Measurements from ENCODE around the gene SIL1. TPM values are rescaled to one million over a fixed set of nuclear protein-coding genes. Genes with fewer than 3 reads are reported as not detected.
"Not testable (repeated sequence)": the region's sequence is repeated elsewhere in the genome, so short reads cannot be mapped to it uniquely, and the experiment has no call there.

The SIL1 gene
- 26.4 TPM for polyA plus RNA-seq (2012; ENCODE audit: missing spikeins)

DNA sequence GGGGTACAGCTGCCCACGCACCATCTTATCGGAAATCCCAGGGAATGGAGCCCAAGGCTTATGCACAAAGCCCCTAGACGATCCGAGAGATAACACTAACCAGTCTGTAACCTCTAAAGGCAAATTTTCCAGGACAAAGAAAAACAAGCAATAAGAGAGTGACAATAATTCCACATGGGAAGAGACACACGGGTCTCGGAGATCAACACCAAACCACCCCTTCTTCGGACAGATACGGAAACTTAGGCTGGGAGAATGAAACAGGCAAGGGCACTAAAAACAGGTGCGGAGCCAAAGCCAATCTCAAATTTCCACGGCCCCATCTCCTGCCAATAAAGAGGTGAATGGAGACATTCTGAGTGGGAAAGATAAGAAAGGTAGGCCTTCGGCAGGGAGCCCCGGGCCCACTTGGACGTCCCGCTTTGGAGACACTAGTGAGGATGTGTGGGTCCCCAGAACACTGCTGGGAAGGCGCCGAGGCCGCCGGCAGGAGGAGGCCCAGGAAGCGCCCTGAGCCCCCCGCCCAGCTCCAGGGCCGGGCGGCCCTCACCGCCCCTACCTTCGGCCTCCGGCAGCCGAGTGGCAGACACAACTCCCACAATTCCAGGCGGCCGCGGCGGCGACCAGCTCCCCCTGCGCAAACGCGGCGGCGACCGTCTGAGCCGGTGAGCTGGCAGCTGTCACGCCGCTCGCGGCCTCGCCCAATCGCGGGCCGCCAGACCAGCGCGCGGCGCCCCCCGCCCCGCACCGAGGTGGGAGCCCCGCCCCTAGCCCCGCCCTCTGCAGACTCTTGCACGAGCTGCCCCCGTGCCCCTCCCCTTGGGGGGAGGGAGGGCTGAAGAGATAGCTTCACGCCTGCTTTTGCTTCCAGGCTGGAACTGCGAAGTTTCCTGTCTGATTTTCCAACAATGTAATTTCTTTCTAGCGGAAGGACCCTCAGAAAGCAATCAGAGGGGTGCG lies at the start of gene SIL1:
SIL1 (minus strand) TSS at position 659 of the 960 bp plus-strand sequence. CDS start 70,525 bp downstream, outside the sequence.
- peak; percentile 98 for FAIRE-seq

DNA sequence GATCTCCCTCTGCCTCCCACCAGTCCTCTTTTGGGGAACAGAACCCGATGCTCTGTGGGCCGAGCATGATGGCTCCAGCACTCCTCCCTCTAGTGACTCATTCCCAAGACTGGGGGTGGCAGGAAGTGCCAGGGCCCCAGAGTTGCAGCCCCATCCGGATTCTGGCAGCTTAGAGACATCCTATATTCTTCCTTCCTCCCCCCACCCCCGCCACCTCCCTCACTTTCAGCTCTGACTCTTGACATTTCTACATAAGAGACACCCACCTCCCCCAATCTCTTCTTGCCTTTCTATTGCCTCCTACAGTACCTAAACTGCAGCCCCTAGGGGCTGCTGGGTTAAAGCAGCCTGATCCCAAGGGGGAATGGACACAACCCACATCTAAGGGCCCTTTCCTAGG lies 48.2 kb upstream of the SIL1 start:
- FAIRE-seq = no peak

More for the DNA sequence above, at the start of gene SIL1:
- peak; percentile 91 for DNase-seq (ENCODE audit: insufficient read length)
- peak; percentile 88 for TF ChIP-seq POLR2AphosphoS5 (IDR thresholded peaks at IDR 0.05; ENCODE audit: low read depth, low read length)
- TF ChIP-seq TAF1 (IDR thresholded peaks at IDR 0.05; ENCODE audit: borderline replicate concordance, low read depth, low read length) = peak; percentile 93
- TF ChIP-seq POLR2A (IDR thresholded peaks at IDR 0.05; ENCODE audit: low read depth, low read length) = peak; percentile 94

DNA sequence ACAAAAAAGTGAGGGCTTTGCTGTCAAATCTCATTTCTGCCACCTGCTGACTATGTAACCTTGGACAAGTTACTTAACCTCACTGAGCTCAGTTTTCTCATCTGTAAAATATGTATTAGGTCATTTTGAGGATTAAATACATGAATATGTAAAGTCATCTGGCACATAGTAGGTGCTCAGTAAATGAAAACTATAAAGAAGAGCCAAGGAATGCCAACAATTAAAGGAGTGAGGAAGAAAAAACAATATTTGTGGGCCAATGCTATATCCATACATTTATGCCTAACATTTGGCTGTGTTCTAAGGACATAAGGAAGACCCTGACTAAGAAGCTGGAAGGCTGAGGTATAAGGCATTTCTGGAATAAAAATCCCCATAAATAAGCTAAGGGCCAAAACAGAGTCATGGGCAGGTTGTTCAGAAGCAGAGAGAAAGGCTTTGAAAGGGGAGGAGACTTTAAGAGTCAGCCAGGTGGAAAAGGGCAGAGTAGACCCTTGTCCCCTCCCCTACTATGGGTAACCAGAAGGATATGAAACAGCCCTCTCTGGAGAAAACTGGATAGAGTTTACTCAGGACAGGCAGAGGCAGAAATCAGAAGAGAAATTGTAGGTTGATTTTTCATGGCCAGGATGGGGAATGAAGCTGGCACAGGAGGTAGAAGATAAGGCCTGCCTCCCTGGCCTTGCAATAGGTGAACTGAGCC lies 47.6 kb upstream of the SIL1 start:
- TF ChIP-seq POLR2A (IDR thresholded peaks at IDR 0.05; ENCODE audit: low read depth, low read length) (no peak), TAF1 (IDR thresholded peaks at IDR 0.05; ENCODE audit: borderline replicate concordance, low read depth, low read length) (no peak), POLR2AphosphoS5 (IDR thresholded peaks at IDR 0.05; ENCODE audit: low read depth, low read length) (no peak)
- peak; percentile 68 for FAIRE-seq
- DNase-seq (ENCODE audit: insufficient read length) = no peak

More for the DNA sequence above, 48.2 kb upstream of the SIL1 start:
- TF ChIP-seq TAF1 (IDR thresholded peaks at IDR 0.05; ENCODE audit: borderline replicate concordance, low read depth, low read length) (no peak), POLR2AphosphoS5 (IDR thresholded peaks at IDR 0.05; ENCODE audit: low read depth, low read length) (no peak), POLR2A (IDR thresholded peaks at IDR 0.05; ENCODE audit: low read depth, low read length) (no peak)
- DNase-seq (ENCODE audit: insufficient read length) = no peak

DNA sequence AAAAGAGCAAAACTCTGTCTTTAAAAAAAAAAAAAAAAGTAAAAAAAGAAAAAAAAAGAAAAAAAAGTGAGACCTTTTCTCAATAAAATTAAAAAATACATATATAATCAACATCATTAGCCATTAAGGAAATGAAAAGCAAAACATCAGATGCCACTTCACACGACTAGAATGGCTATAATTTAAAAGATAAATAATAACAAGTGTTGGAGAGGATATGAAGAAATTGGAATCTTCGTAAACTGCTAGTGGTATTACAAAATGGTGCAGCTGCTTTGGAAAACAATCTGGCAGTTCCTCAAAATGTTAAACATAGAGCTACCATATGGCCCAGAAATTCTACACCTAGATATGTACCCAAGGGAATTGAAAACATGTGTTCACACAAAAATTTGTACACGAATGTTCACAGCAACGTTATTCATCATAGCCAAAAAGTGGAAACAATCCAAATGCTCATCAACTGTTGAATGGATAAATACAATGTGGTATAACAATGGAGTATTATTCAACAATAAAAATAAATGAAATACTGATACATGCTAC lies 45.3 kb upstream of the SIL1 start:
- DNase-seq (ENCODE audit: insufficient read length) (no peak), FAIRE-seq (no peak)
- TF ChIP-seq POLR2AphosphoS5 (IDR thresholded peaks at IDR 0.05; ENCODE audit: low read depth, low read length) (no peak), POLR2A (IDR thresholded peaks at IDR 0.05; ENCODE audit: low read depth, low read length) (no peak), TAF1 (IDR thresholded peaks at IDR 0.05; ENCODE audit: borderline replicate concordance, low read depth, low read length) (no peak)

- no peak for DNase-seq (ENCODE audit: insufficient read length)
- FAIRE-seq = no peak
- TF ChIP-seq POLR2AphosphoS5 (IDR thresholded peaks at IDR 0.05; ENCODE audit: low read depth, low read length) (no peak), TAF1 (IDR thresholded peaks at IDR 0.05; ENCODE audit: borderline replicate concordance, low read depth, low read length) (no peak), POLR2A (IDR thresholded peaks at IDR 0.05; ENCODE audit: low read depth, low read length) (no peak)
These were observed 43.0 kb upstream of the SIL1 start for GRCh38 chr5:139241139-139241538.

DNA sequence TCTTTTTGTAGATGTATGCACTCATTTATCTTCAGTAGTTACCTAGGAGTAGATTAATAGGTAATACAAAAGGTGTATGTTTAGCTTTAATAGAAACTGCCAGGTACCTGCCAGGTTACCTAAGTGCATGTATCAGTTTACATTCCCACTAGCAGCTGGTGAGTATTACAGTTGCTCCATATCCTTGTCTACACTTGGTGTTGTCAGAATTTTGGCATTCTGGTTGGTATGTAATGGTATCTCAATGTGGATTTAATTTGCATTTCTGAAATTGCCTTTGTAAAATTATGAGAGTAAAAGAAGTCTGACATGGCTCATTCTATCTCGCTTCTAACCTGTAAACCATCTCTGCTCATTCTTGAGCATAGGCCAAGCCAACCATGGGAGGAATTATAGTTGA lies 38.3 kb upstream of the SIL1 start:
- FAIRE-seq (no peak), DNase-seq (ENCODE audit: insufficient read length) (no peak)
- no peak for TF ChIP-seq TAF1 (IDR thresholded peaks at IDR 0.05; ENCODE audit: borderline replicate concordance, low read depth, low read length)
- TF ChIP-seq POLR2A (IDR thresholded peaks at IDR 0.05; ENCODE audit: low read depth, low read length) = no peak
- no peak for TF ChIP-seq POLR2AphosphoS5 (IDR thresholded peaks at IDR 0.05; ENCODE audit: low read depth, low read length)

DNA sequence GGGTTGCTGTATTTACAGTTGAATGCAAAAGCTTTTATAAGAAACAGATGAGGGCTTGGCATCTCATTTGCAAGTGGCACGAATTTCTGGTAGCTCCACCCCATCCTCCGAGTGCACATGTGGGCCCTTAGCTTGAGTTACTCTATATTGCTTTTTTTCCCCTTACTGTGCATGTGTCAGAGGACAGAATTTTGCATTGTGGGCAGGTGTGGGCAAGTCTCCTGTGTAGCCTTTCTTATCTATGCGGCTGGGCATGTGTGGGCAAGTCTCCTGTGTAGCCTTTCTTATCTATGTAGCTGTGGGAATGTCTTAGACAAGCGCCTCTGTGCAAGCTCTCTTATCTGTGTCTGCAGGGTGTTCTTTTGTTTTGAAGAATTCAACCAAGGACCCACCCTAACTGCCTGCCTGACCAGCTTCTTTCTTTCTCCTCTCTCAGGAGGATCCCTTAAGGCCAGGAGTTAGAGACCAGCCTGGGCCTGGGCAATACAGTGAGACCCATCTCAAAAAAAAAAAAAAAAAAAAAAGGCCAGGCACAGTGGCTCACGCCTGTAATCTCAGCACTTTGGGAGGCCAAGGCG lies 34.1 kb upstream of the SIL1 start:
- TF ChIP-seq TAF1 (IDR thresholded peaks at IDR 0.05; ENCODE audit: borderline replicate concordance, low read depth, low read length) = no peak
- no peak for TF ChIP-seq POLR2A (IDR thresholded peaks at IDR 0.05; ENCODE audit: low read depth, low read length)
- TF ChIP-seq POLR2AphosphoS5 (IDR thresholded peaks at IDR 0.05; ENCODE audit: low read depth, low read length) = no peak
- DNase-seq (ENCODE audit: insufficient read length) (no peak), FAIRE-seq (no peak)

DNA sequence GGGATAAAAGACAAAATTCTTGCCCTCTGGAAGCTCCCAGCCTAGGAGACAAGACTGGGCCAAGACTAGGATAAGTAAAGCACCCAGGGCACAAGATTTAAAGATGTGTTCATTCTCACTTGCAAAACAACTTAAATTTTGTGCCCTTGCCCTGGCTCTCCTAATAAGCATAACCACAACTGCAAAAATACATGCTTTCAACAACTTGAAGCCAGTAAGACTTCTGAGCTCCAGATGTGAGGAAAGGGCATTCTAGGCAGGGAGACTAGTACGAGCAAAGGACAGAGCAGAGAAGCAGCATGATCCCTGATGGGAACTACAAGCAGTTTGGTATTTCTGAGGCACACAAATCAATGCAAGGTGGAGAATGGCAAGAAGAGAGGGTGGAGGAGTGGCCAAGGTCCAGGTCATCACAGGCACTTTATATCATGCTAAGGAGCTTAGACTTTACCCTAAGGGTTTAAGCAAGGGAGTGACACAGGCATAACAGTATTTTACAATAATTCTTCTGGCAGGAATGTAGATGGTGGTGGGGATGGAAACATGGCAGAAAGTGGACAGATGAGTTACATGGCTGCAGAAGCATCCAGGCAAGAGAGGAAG lies 30.1 kb upstream of the SIL1 start:
- TF ChIP-seq TAF1 (IDR thresholded peaks at IDR 0.05; ENCODE audit: borderline replicate concordance, low read depth, low read length) (no peak), POLR2AphosphoS5 (IDR thresholded peaks at IDR 0.05; ENCODE audit: low read depth, low read length) (no peak), POLR2A (IDR thresholded peaks at IDR 0.05; ENCODE audit: low read depth, low read length) (no peak)
- no peak for FAIRE-seq
- no peak for DNase-seq (ENCODE audit: insufficient read length)

DNA sequence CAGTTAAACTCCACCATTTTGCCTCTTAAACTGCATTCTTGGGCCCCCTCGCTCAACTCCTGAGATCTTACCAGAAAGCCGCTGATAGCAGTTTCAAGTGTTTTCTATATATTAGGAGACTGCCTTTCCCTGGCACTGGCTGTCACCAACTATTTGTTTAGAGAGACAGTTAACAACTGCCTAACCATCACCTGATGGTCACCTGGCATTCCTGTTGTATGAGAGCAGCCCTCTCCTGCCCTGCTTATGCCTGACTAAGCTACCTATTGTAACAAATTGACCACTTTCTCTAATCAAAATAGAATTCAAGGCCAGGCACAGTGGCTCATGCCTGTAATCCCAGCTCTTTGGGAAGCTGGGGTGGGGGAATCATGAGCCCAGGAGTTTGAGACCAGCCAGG lies 28.0 kb upstream of the SIL1 start:
- DNase-seq (ENCODE audit: insufficient read length) (no peak), FAIRE-seq (no peak)
- no peak for TF ChIP-seq POLR2AphosphoS5 (IDR thresholded peaks at IDR 0.05; ENCODE audit: low read depth, low read length)

DNA sequence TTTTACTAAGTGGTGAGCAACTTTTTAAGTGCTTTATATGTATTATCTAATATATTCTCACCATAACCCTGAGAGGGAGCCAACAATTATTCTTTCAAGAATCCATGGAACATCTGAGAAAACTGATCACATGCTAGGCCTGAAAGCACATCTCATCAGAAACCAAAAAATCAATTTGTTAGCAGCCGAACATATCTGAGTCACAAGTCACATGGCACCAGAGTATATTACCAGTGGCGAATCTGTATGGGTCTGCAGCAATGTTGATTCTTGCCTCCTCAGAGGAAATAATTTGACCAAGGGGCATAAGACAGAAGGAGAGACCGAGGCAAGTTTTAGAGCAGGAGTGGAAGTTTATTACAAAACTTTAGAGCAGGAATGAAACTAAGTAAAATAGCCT lies 25.3 kb upstream of the SIL1 start:
- DNase-seq (ENCODE audit: insufficient read length) = no peak
- FAIRE-seq = no peak
- TF ChIP-seq POLR2A (IDR thresholded peaks at IDR 0.05; ENCODE audit: low read depth, low read length) (no peak), POLR2AphosphoS5 (IDR thresholded peaks at IDR 0.05; ENCODE audit: low read depth, low read length) (no peak), TAF1 (IDR thresholded peaks at IDR 0.05; ENCODE audit: borderline replicate concordance, low read depth, low read length) (no peak)

- no peak for FAIRE-seq
These were observed 24.2 kb upstream of the SIL1 start for GRCh38 chr5:139222346-139222745.

DNA sequence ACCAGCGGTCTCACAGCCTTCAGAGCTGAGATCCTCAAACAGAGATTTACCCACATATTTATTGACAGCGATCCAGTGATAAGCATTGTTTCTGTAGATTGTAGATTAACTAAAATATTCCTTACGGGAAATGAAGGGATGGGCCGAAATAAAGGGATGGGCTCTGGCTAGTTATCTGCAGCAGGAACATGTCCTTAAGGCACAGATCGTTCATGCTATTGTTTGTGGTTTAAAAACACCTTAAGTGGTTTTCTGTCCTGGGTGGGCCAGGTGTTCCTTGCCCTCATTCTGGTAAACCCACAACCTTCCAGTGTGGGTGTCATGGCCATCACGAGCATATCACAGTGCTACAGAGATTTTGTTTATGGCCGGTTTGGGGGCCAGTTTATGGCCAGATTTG lies 19.9 kb upstream of the SIL1 start:
- FAIRE-seq = not testable (repeated sequence)

More at GRCh38 chr5:139222346-139222745, 24.2 kb upstream of the SIL1 start:
- no peak for DNase-seq (ENCODE audit: insufficient read length)
- TF ChIP-seq POLR2AphosphoS5 (IDR thresholded peaks at IDR 0.05; ENCODE audit: low read depth, low read length) (no peak), POLR2A (IDR thresholded peaks at IDR 0.05; ENCODE audit: low read depth, low read length) (no peak), TAF1 (IDR thresholded peaks at IDR 0.05; ENCODE audit: borderline replicate concordance, low read depth, low read length) (no peak)

More for the DNA sequence above, 19.9 kb upstream of the SIL1 start:
- DNase-seq (ENCODE audit: insufficient read length) = not testable (repeated sequence)
